ENCODE measurements around the gene TRMT1L.

Gene TRMT1L

GRCh38 chr1:185083818-185084217, 72.9 kb downstream of the TRMT1L start:
- H3K18ac ChIP-seq (ENCODE audit: low read length) = no peak overlapping the region
- peaks cover 0 to 9% of the 10 kb centered on the region in 2 donors for H3K9me3 ChIP-seq (replicated peaks in 1 of 2; ENCODE audit: control insufficient read depth in 2 of 2, insufficient read depth in 1 of 2, low read depth in 1 of 2, low read length in 2 of 2)
- no peaks in the 10 kb centered on the region for H3K27me3 ChIP-seq (ENCODE audit: control insufficient read depth in 3 of 3, insufficient read depth in 3 of 3, low read depth in 1 of 3, low read length in 3 of 3)
- H2BK15ac ChIP-seq (ENCODE audit: low read length) = no peak overlapping the region
- no peak overlapping the region for H3K9ac ChIP-seq (ENCODE audit: low read depth, low read length, poor library complexity)
- no peak overlapping the region for H3K4me2 ChIP-seq (ENCODE audit: insufficient read depth, low read length, poor library complexity, severe bottlenecking)
- DNase-seq (ENCODE audit: low spot score) = no peak
- H2BK12ac ChIP-seq (ENCODE audit: low read length) = no peak overlapping the region
- H3K4me1 ChIP-seq (ENCODE audit: control insufficient read depth in 2 of 2, insufficient read depth in 1 of 2, low read depth in 1 of 2, low read length in 2 of 2) = no peaks in the 10 kb centered on the region
- no peak overlapping the region for H3K14ac ChIP-seq (ENCODE audit: low read length)
- no peak overlapping the region for H2BK5ac ChIP-seq (ENCODE audit: low read length)
- no peak overlapping the region for H2AK5ac ChIP-seq (ENCODE audit: low read depth, low read length)
- peaks cover 2 to 18% of the 10 kb centered on the region in 2 donors for H3K36me3 ChIP-seq (replicated peaks in 1 of 2; ENCODE audit: control insufficient read depth in 2 of 2, insufficient read depth in 2 of 2, low read length in 2 of 2)
- H3K4me3 ChIP-seq (ENCODE audit: low read length in 2 of 2) = no peak overlapping the region
- WGBS, 2 donors (ENCODE audit: extremely low coverage in 2 of 2, insufficient read length in 2 of 2, insufficient replicate concordance in 1 of 2) = no CpG with 5 or more reads among the region's 2 CpGs
- no peaks in the 10 kb centered on the region for H3K79me1 ChIP-seq (ENCODE audit: low read depth, low read length)
- no peak overlapping the region for H4K8ac ChIP-seq (ENCODE audit: low read depth, low read length)
- H3K4ac ChIP-seq (ENCODE audit: low read length) = no peak overlapping the region
- H2BK120ac ChIP-seq (ENCODE audit: low read depth, low read length) = no peak overlapping the region
- H2AFZ ChIP-seq (ENCODE audit: low read length) = no peak overlapping the region
- H3K27ac ChIP-seq (replicated peaks; ENCODE audit: low read length) = no peak overlapping the region
- no peak overlapping the region for H3K23ac ChIP-seq (ENCODE audit: low read depth, low read length, poor library complexity)
- no peak overlapping the region for H4K91ac ChIP-seq (ENCODE audit: low read depth, low read length, poor library complexity)

GRCh38 chr1:185080422-185080821, 76.3 kb downstream of the TRMT1L start:
- Histone ChIP-seq H3K9ac (ENCODE audit: low read depth, low read length, poor library complexity) (no peak overlapping the region), H3K4me3 (ENCODE audit: low read length in 2 of 2) (no peak overlapping the region), H3K9me3 (replicated peaks in 1 of 2; ENCODE audit: control insufficient read depth in 2 of 2, insufficient read depth in 1 of 2, low read depth in 1 of 2, low read length in 2 of 2) (peaks cover 0 to 5% of the 10 kb centered on the region in 2 donors), H3K27me3 (ENCODE audit: control insufficient read depth in 3 of 3, insufficient read depth in 3 of 3, low read depth in 1 of 3, low read length in 3 of 3) (no peaks in the 10 kb centered on the region), H4K91ac (ENCODE audit: low read depth, low read length, poor library complexity) (no peak overlapping the region), H2AK5ac (ENCODE audit: low read depth, low read length) (no peak overlapping the region), H2BK15ac (ENCODE audit: low read length) (no peak overlapping the region), H2AFZ (ENCODE audit: low read length) (no peak overlapping the region), H3K79me1 (ENCODE audit: low read depth, low read length) (no peaks in the 10 kb centered on the region), H2BK120ac (ENCODE audit: low read depth, low read length) (no peak overlapping the region), H4K8ac (ENCODE audit: low read depth, low read length) (no peak overlapping the region), H3K4me1 (ENCODE audit: control insufficient read depth in 2 of 2, insufficient read depth in 1 of 2, low read depth in 1 of 2, low read length in 2 of 2) (no peaks in the 10 kb centered on the region), H2BK12ac (ENCODE audit: low read length) (no peak overlapping the region), H3K14ac (ENCODE audit: low read length) (no peak overlapping the region), H3K36me3 (replicated peaks in 1 of 2; ENCODE audit: control insufficient read depth in 2 of 2, insufficient read depth in 2 of 2, low read length in 2 of 2) (no peaks in the 10 kb centered on the region), H3K27ac (replicated peaks; ENCODE audit: low read length) (no peak overlapping the region), H3K23ac (ENCODE audit: low read depth, low read length, poor library complexity) (no peak overlapping the region), H3K18ac (ENCODE audit: low read length) (no peak overlapping the region), H3K4ac (ENCODE audit: low read length) (no peak overlapping the region), H2BK5ac (ENCODE audit: low read length) (no peak overlapping the region), H3K4me2 (ENCODE audit: insufficient read depth, low read length, poor library complexity, severe bottlenecking) (no peak overlapping the region)
- DNase-seq (ENCODE audit: low spot score) = no peak

GRCh38 chr1:185077374-185077773, 79.4 kb downstream of the TRMT1L start:
- H3K9ac ChIP-seq (ENCODE audit: low read depth, low read length, poor library complexity) = no peak overlapping the region
- H2AFZ ChIP-seq (ENCODE audit: low read length) = no peak overlapping the region
- no peaks in the 10 kb centered on the region for H3K79me1 ChIP-seq (ENCODE audit: low read depth, low read length)
- no peak overlapping the region for H3K4ac ChIP-seq (ENCODE audit: low read length)
- peaks cover 0 to 2% of the 10 kb centered on the region in 2 donors for H3K9me3 ChIP-seq (replicated peaks in 1 of 2; ENCODE audit: control insufficient read depth in 2 of 2, insufficient read depth in 1 of 2, low read depth in 1 of 2, low read length in 2 of 2)
- H2BK120ac ChIP-seq (ENCODE audit: low read depth, low read length) = no peak overlapping the region
- no peak overlapping the region for H3K4me3 ChIP-seq (ENCODE audit: low read length in 2 of 2)
- no peaks in the 10 kb centered on the region for H3K4me1 ChIP-seq (ENCODE audit: control insufficient read depth in 2 of 2, insufficient read depth in 1 of 2, low read depth in 1 of 2, low read length in 2 of 2)
- H4K91ac ChIP-seq (ENCODE audit: low read depth, low read length, poor library complexity) = no peak overlapping the region
- no peak overlapping the region for H3K18ac ChIP-seq (ENCODE audit: low read length)
- no peak overlapping the region for H2BK12ac ChIP-seq (ENCODE audit: low read length)
- H2BK5ac ChIP-seq (ENCODE audit: low read length) = no peak overlapping the region
- no peak overlapping the region for H3K27ac ChIP-seq (replicated peaks; ENCODE audit: low read length)
- H2AK5ac ChIP-seq (ENCODE audit: low read depth, low read length) = no peak overlapping the region
- no CpG with 5 or more reads among the region's 4 CpGs for WGBS, 2 donors (ENCODE audit: extremely low coverage in 2 of 2, insufficient read length in 2 of 2, insufficient replicate concordance in 1 of 2)
- no peaks in the 10 kb centered on the region for H3K27me3 ChIP-seq (ENCODE audit: control insufficient read depth in 3 of 3, insufficient read depth in 3 of 3, low read depth in 1 of 3, low read length in 3 of 3)
- H3K14ac ChIP-seq (ENCODE audit: low read length) = no peak overlapping the region
- no peak for DNase-seq (ENCODE audit: low spot score)
- no peak overlapping the region for H3K23ac ChIP-seq (ENCODE audit: low read depth, low read length, poor library complexity)
- no peak overlapping the region for H3K4me2 ChIP-seq (ENCODE audit: insufficient read depth, low read length, poor library complexity, severe bottlenecking)
- H2BK15ac ChIP-seq (ENCODE audit: low read length) = no peak overlapping the region
- no peak overlapping the region for H4K8ac ChIP-seq (ENCODE audit: low read depth, low read length)
- H3K36me3 ChIP-seq (replicated peaks in 1 of 2; ENCODE audit: control insufficient read depth in 2 of 2, insufficient read depth in 2 of 2, low read length in 2 of 2) = no peaks in the 10 kb centered on the region

GRCh38 chr1:185075476-185075875, 81.3 kb downstream of the TRMT1L start:
- Histone ChIP-seq H4K91ac (ENCODE audit: low read depth, low read length, poor library complexity) (no peak overlapping the region), H2BK5ac (ENCODE audit: low read length) (no peak overlapping the region), H2AFZ (ENCODE audit: low read length) (no peak overlapping the region), H2BK12ac (ENCODE audit: low read length) (no peak overlapping the region), H3K14ac (ENCODE audit: low read length) (no peak overlapping the region), H3K4me1 (ENCODE audit: control insufficient read depth in 2 of 2, insufficient read depth in 1 of 2, low read depth in 1 of 2, low read length in 2 of 2) (no peaks in the 10 kb centered on the region), H3K4me2 (ENCODE audit: insufficient read depth, low read length, poor library complexity, severe bottlenecking) (no peak overlapping the region), H2AK5ac (ENCODE audit: low read depth, low read length) (no peak overlapping the region), H3K9ac (ENCODE audit: low read depth, low read length, poor library complexity) (no peak overlapping the region), H2BK120ac (ENCODE audit: low read depth, low read length) (no peak overlapping the region), H3K36me3 (replicated peaks in 1 of 2; ENCODE audit: control insufficient read depth in 2 of 2, insufficient read depth in 2 of 2, low read length in 2 of 2) (no peaks in the 10 kb centered on the region), H3K23ac (ENCODE audit: low read depth, low read length, poor library complexity) (no peak overlapping the region), H3K18ac (ENCODE audit: low read length) (no peak overlapping the region), H3K27me3 (ENCODE audit: control insufficient read depth in 3 of 3, insufficient read depth in 3 of 3, low read depth in 1 of 3, low read length in 3 of 3) (no peaks in the 10 kb centered on the region), H2BK15ac (ENCODE audit: low read length) (no peak overlapping the region), H3K27ac (replicated peaks; ENCODE audit: low read length) (no peak overlapping the region), H3K9me3 (replicated peaks in 1 of 2; ENCODE audit: control insufficient read depth in 2 of 2, insufficient read depth in 1 of 2, low read depth in 1 of 2, low read length in 2 of 2) (no peaks in the 10 kb centered on the region), H3K4ac (ENCODE audit: low read length) (no peak overlapping the region), H4K8ac (ENCODE audit: low read depth, low read length) (no peak overlapping the region), H3K79me1 (ENCODE audit: low read depth, low read length) (peaks cover 2% of the 10 kb centered on the region), H3K4me3 (ENCODE audit: low read length in 2 of 2) (no peak overlapping the region)
- WGBS, 2 donors (ENCODE audit: extremely low coverage in 2 of 2, insufficient read length in 2 of 2, insufficient replicate concordance in 1 of 2) = no CpG with 5 or more reads among the region's 3 CpGs
- DNase-seq (ENCODE audit: low spot score) = no peak
